Ureter (tissue), 1 donor: ENCODE results near the gene TBX4. TPM values are rescaled to one million over a fixed set of nuclear protein-coding genes. Genes with fewer than 3 reads are reported as not detected.

Experiments
- DNase-seq: peaks from one replicate; pipeline ENCODE4 v3.0.0-alpha.2; 2020; ENCODE audit warnings: low spot score
- total RNA-seq: library from RNA; stranded (reverse); gene quantifications from one replicate; pipeline ENCODE4 v1.2.4, GENCODE V29; 2023
- donor health status: DM: yes; HTN: yes; CAD: no.

The TBX4 gene
- not detected for total RNA-seq

- DNase-seq, result no peak
Observed at GRCh38 chr17:61452301-61453290, at the start of gene TBX4. TBX4 (plus strand) TSS chr17:61452422; CDS start chr17:61456491, 4,069 bp downstream.

GRCh38 chr17:61402978-61403800, 49.0 kb upstream of the TBX4 start:
- no peak for DNase-seq

DNA sequence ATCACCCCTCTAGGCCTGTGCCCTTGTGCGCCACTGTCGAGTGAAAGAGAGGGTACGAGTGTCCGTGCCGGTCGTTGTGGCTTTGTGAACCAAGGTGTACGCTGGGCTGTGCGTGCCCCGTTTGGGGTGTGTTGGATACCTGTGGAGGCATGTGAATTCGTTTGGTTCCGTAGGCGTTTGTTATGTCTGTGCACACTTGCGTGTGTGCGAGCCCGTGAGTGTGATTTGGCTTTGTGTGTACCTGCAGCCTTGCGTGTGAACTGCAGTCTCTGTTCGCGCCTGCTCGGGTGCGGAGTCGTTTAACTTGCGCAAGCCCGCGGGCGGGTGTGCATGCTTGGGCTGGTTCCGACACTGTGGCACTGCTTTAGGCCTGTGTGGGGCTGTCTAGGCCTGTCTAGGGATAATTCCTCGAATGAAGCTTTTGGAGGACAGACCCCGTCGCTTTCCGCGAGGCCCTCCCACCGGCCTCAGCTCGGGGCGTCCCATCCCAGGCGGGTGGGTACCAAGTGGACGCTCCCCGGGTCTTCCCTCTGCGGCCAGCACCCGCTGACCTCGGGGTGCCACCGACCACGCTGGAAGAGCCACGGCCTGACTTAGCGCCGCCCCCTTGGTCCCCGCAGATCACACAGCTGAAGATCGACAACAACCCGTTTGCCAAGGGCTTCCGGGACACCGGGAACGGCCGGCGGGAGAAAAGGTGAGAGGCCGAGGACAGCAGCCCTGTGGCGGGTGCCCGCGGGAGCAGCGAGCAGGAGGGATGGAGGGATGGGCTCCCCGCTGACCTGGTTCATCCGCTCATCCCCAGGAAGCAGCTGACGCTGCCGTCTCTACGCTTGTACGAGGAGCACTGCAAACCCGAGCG, 48.2 kb upstream of the TBX4 start:
- DNase-seq, result no peak

- DNase-seq, result no peak
Observed at GRCh38 chr17:61404663-61404912, 47.6 kb upstream of the TBX4 start.

DNA sequence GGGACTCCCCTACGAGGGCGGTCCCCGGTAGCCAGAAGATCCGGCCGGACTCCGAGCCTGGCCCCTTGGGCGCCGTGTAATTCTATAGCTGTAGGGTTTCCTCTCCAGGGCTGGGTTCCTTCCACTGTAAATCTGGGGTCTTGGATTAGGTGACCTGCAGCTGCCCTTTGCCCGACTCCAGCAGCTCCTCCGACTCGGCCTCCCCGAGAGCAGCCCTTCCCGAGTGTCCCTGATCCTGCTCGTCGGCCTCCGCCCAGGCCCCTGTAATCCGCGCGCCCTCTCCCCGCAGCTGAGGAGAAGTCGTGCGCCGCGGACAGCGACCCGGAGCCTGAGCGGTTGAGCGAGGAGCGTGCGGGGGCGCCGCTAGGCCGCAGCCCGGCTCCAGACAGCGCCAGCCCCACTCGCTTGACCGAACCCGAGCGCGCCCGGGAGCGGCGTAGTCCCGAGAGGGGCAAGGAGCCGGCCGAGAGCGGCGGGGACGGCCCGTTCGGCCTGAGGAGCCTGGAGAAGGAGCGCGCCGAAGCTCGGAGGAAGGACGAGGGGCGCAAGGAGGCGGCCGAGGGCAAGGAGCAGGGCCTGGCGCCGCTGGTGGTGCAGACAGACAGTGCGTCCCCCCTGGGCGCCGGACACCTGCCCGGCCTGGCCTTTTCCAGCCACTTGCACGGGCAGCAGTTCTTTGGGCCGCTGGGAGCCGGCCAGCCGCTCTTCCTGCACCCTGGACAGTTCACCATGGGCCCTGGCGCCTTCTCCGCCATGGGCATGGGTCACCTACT, 47.1 kb upstream of the TBX4 start:
- no peak for DNase-seq

GRCh38 chr17:61405686-61406536, 46.3 kb upstream of the TBX4 start:
- no peak for DNase-seq

- DNase-seq, result no peak
Observed at GRCh38 chr17:61406537-61406845, 45.7 kb upstream of the TBX4 start.

GRCh38 chr17:61406971-61407911, 45.0 kb upstream of the TBX4 start:
- peak; percentile 43 for DNase-seq

GRCh38 chr17:61408151-61409041, 43.8 kb upstream of the TBX4 start:
- DNase-seq, result peak; percentile 43

- peak; percentile 71 for DNase-seq
Observed at GRCh38 chr17:61409301-61410112, 42.7 kb upstream of the TBX4 start.

DNA sequence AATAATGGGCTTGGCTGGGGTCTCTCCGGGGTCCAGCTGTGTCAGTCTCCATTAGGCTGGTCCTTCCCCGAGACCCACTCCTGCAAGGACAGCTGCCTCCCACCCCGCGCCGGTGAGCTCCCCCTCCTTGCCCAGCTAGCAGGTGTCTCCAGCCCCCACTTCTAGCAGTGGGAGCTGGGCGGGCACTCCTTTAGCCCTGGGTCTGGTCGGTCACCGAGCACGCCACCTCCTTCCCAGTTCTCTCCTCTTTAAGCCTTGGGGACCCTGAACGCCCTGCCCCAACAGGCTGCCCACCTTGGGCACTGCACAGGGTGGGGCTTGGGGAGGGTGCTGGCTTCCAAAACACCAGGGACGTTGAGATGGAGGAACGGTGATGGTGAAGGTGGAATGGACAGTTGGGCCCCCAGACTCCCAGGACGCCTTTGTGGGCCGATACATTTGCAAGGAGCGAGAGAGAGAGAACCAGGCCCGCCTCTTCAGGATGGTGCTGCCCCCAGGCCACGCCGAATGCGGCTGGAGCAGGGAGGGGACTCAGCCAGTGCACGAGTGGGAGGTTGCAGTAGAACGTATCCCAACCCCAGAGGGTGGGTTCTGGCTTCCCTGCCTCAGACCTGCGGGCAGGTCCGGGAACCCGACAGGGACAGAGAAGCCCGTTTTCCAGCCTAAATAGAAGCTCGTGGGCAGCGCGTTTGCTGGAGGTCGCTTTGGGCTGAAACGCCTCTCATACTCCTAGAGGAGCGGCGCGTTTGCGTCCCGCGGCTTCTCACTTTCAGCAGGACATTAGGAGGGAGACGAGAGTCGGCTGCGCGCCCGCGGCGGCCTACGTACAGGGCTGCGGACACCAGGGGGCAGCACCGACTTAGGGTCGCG, 41.8 kb upstream of the TBX4 start:
- peak; percentile 91 for DNase-seq

- peak; percentile 73 for DNase-seq
Observed at GRCh38 chr17:61411011-61411260, 41.3 kb upstream of the TBX4 start.

- peak; percentile 86 for DNase-seq
Observed at GRCh38 chr17:61411261-61412142, 40.7 kb upstream of the TBX4 start.

GRCh38 chr17:61412143-61412859, 39.9 kb upstream of the TBX4 start:
- DNase-seq, result peak; percentile 92
